PC-9 (cell line): Measurements from ENCODE around the gene CPE.

ENCODE experiments used
- CTCF ChIP-seq: fragments of 200-600 bp; sonication (generic); conservative IDR thresholded peaks from 2 replicates; pipeline ENCODE4 v1.6.1; 2017; ENCODE audit warnings: mixed run types, antibody characterized with exemption, mild to moderate bottlenecking, moderate library complexity
- EZH2 ChIP-seq: fragments of 200-600 bp; sonication (generic); IDR thresholded peaks from 2 replicates; pipeline ENCODE4 v1.8.0; 2017; ENCODE audit warnings: antibody characterized with exemption, low read depth

DNA sequence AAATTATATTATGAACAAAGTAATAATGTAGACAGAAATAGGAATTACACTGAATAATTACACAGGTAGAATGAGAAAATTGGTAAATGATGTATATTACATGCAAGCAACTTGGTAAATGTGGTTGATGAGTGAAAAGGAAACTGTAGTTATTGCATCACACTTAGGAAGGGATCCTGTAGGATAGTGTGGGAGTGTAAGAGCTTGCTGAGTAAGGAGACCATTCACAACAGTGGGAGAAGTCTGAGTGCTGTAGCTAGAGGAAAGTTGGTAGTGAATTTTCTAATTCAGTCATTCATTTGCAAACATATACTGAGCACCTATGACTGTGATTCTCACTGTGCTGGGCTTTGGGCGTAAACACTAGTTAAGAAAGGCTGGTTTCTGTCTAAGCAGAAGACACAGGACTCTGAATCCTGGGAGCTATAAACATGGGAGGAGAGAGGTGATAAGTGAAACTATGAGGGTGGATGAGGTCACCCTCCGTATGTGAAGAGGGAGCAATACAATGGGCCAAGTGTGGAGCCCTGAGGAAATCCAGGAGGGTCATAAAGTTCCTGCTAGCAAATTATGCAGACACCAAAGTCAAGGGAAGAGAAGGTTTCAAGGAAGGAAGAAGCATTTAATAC lies 14.2 kb upstream of the CPE start:
- TF ChIP-seq CTCF (no peak), EZH2 (no peak)
